CD4-positive, alpha-beta memory T cell (primary cell): ENCODE measurements around the gene CCDC69. TPM values are rescaled to one million over a fixed set of nuclear protein-coding genes. Genes with fewer than 3 reads are reported as not detected.

Experiments used
- CTCF ChIA-PET: fragments of 350-600 bp; sonication (Branson Sonifier 250); formaldehyde crosslinking; loops from one replicate; lab custom pipeline; 2021; ENCODE audit warnings: inconsistent platforms; ENCODE audit not compliant: partially characterized antibody; lab: Charles Lee
- POLR2A ChIA-PET: fragments of 350-600 bp; sonication (Branson Sonifier 250); formaldehyde crosslinking; loops from one replicate; lab custom pipeline; 2021; ENCODE audit not compliant: partially characterized antibody; lab: Charles Lee
- DNase-seq, 5 donors: peaks; one replicate each; pipeline versions ENCODE4 v3.0.0 to v3.0.0-alpha.2; 2020 to 2022; ENCODE audit warnings: mixed read lengths in 1 of 5
- H3K27ac ChIP-seq: one replicate; pipeline ENCODE4 v1.7.0; 2013; ENCODE audit warnings: low read depth, low read length
- H3K27me3 ChIP-seq: 2 replicates; pipeline ENCODE4 v1.7.0; 2013; ENCODE audit warnings: mild to moderate bottlenecking, low read length, moderate library complexity; ENCODE audit not compliant: insufficient read depth
- H3K36me3 ChIP-seq: 2 replicates; pipeline ENCODE4 v1.7.0; 2013; ENCODE audit warnings: mild to moderate bottlenecking, low read length, moderate library complexity; ENCODE audit not compliant: insufficient read depth
- H3K4me1 ChIP-seq: 2 replicates; pipeline ENCODE4 v1.7.0; 2013; ENCODE audit warnings: mild to moderate bottlenecking, low read length, moderate library complexity; ENCODE audit not compliant: insufficient read depth
- H3K4me3 ChIP-seq, 2 donors: one replicate each; pipeline ENCODE4 v1.7.0; 2013; ENCODE audit warnings: low read length in 2 of 2, mild to moderate bottlenecking in 1 of 2
- H3K9me3 ChIP-seq, 2 donors: one replicate each; pipeline ENCODE4 v1.7.0; 2013; ENCODE audit warnings: low read length in 2 of 2, control low read depth in 1 of 2; ENCODE audit not compliant: control insufficient read depth in 1 of 2
- H3K27ac Mint-ChIP-seq, 7 donors: one replicate each; pipeline ENCODE4 v1.8.0; 2020 to 2021; ENCODE audit warnings: mixed read lengths in 7 of 7, mild to moderate bottlenecking in 6 of 7, inconsistent platforms in 3 of 7, moderate library complexity in 3 of 7
- H3K27me3 Mint-ChIP-seq, 2 donors: one replicate each; pipeline ENCODE4 v1.8.0; 2020 to 2021; ENCODE audit warnings: mixed read lengths in 2 of 2
- H3K36me3 Mint-ChIP-seq, 2 donors: one replicate each; pipeline ENCODE4 v1.8.0; 2020 to 2021; ENCODE audit warnings: mixed read lengths in 2 of 2, inconsistent platforms in 1 of 2, mild to moderate bottlenecking in 1 of 2
- H3K4me1 Mint-ChIP-seq, 4 donors: one replicate each; pipeline ENCODE4 v1.8.0; 2020 to 2021; ENCODE audit warnings: mixed read lengths in 4 of 4, mild to moderate bottlenecking in 1 of 4
- H3K4me3 Mint-ChIP-seq, 8 donors: one replicate each; pipeline ENCODE4 v1.8.0; 2020 to 2021; ENCODE audit warnings: mixed read lengths in 8 of 8, mild to moderate bottlenecking in 7 of 8, moderate library complexity in 6 of 8, inconsistent platforms in 3 of 8
- H3K9me3 Mint-ChIP-seq, 8 donors: one replicate each; pipeline ENCODE4 v1.8.0; 2020 to 2021; ENCODE audit warnings: mixed read lengths in 8 of 8, mild to moderate bottlenecking in 5 of 8, inconsistent platforms in 3 of 8, moderate library complexity in 1 of 8
- intact Hi-C: fragments of 100-400 bp; cut with micrococcal nuclease; formaldehyde crosslinking; loops from one replicate; pipeline ENCODE4 v1.15.1; 2023
- polyA plus RNA-seq, 2 donors: library from polyadenylated mRNA; unstranded; fragments of 300-500 nt; fragmentation: Illumina TruSeq; gene quantifications; one replicate each; pipeline ENCODE4 v1.2.3, GENCODE V29; 2021
- total RNA-seq, 2 experiments: library from RNA; stranded (reverse); gene quantifications; one replicate each; pipeline ENCODE4 v1.2.3, GENCODE V29; 2021

The CCDC69 gene
- total and polyA plus RNA-seq, 4 experiments from 2014 or later: 38.9 to 93.9 (median 88.2) TPM

DNA sequence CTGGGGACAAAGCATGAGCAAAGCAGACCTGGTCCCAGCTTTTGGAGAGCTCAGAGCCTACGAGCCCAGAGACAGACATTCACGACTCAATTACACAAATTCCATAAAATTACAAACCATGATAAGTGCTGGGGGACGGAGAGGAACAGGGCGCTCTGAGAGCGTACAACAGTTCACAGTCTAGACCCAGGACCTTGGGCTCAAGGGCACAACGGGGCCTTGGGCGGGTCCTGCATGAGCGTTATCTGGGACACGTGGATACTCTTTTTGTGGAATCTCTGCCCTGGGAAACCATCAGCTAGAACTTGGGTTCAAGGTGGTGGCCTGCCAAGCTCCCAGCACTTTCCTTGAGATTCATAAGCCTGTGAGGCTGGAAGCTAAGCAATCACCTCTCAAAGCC, 56.9 kb downstream of the CCDC69 start:
- Mint-ChIP-seq H3K27me3 (no peaks in the 10 kb centered on the region), H3K27ac (peak overlapping the region in 3 of 7 donors; percentile 42 to 68 (median 55)), H3K4me1 (peaks cover 25 to 37% (median 27%) of the 10 kb centered on the region in 4 donors), H3K9me3 (peaks cover 0 to 7% (median 0%) of the 10 kb centered on the region in 8 donors), H3K36me3 (no peaks in the 10 kb centered on the region), H3K4me3 (no peak overlapping the region)
- ChIA-PET POLR2A (interaction anchor here (1.1 to 5.8 kb wide), 5 partner anchors 11 to 57 kb away, joined by 3 to 67 read pairs (median 5); partner anchors contain the start of gene CCDC69), CTCF (interaction anchor here (1.2 to 40.5 kb wide), 7 partner anchors 34 to 115 kb away, joined by 3 to 2066 read pairs (median 34); partner anchors contain the start of genes ANXA6 and CCDC69)
- Histone ChIP-seq H3K4me1 (peaks cover 8% of the 10 kb centered on the region), H3K36me3 (no peaks in the 10 kb centered on the region), H3K27me3 (no peaks in the 10 kb centered on the region), H3K27ac (no peak overlapping the region), H3K4me3 (no peak overlapping the region), H3K9me3 (no peaks in the 10 kb centered on the region)
- DNase-seq: no peak
- intact Hi-C loops: no loop called here

- Histone ChIP-seq H3K27me3 (no peaks in the 10 kb centered on the region), H3K4me3 (no peak overlapping the region), H3K36me3 (no peaks in the 10 kb centered on the region), H3K9me3 (no peaks in the 10 kb centered on the region), H3K4me1 (no peaks in the 10 kb centered on the region), H3K27ac (no peak overlapping the region)
- peak; percentile 78 to 84 (median 81) for DNase-seq
- ChIA-PET CTCF (interaction anchor here (0.6 to 40.5 kb wide), 38 partner anchors 13 to 706 kb away, joined by 3 to 2066 read pairs (median 4); partner anchors contain the start of genes ANXA6, CCDC69 and GM2A), POLR2A (interaction anchor here (0.7 to 5.8 kb wide), 19 partner anchors 8 to 106 kb away, joined by 3 to 67 read pairs (median 5); partner anchors contain the start of gene CCDC69)
- H3K4me1 Mint-ChIP-seq: peaks cover 14 to 22% (median 19%) of the 10 kb centered on the region in 4 donors
- peaks cover 0 to 3% (median 0%) of the 10 kb centered on the region in 8 donors for H3K9me3 Mint-ChIP-seq
- intact Hi-C loops: loop anchor here (1.0 to 2.0 kb wide), 5 partner anchors 15 to 364 kb away; no protein-coding TSS in a partner anchor
- no peaks in the 10 kb centered on the region for H3K36me3 Mint-ChIP-seq
- peak overlapping the region in 1 of 8 donors; percentile 4 for H3K4me3 Mint-ChIP-seq
- no peaks in the 10 kb centered on the region for H3K27me3 Mint-ChIP-seq
- H3K27ac Mint-ChIP-seq: peak overlapping the region in 5 of 7 donors; percentile 10 to 75 (median 52)
Observed at GRCh38 chr5:151164687-151165392, 59.1 kb downstream of the CCDC69 start.

- Histone ChIP-seq H3K4me3 (no peak overlapping the region), H3K27me3 (no peaks in the 10 kb centered on the region), H3K36me3 (no peaks in the 10 kb centered on the region), H3K27ac (no peak overlapping the region), H3K9me3 (no peaks in the 10 kb centered on the region), H3K4me1 (peaks cover 14% of the 10 kb centered on the region)
- Mint-ChIP-seq H3K4me3 (no peak overlapping the region), H3K27me3 (no peaks in the 10 kb centered on the region), H3K27ac (peak overlapping the region in 1 of 7 donors; percentile 22), H3K36me3 (no peaks in the 10 kb centered on the region), H3K4me1 (peaks cover 24 to 35% (median 29%) of the 10 kb centered on the region in 4 donors), H3K9me3 (no peaks in the 10 kb centered on the region)
- intact Hi-C loops: no loop called here
- ChIA-PET POLR2A (interaction anchor here (1.1 to 5.8 kb wide), 5 partner anchors 9 to 61 kb away, joined by 3 to 67 read pairs (median 5); partner anchors contain the start of gene CCDC69), CTCF (interaction anchor here (0.9 to 40.5 kb wide), 5 partner anchors 30 to 111 kb away, joined by 3 to 2066 read pairs (median 98); partner anchors contain the start of gene ANXA6)
- DNase-seq: no peak
Observed at GRCh38 chr5:151162776-151163175, 61.1 kb downstream of the CCDC69 start.

GRCh38 chr5:151159649-151160373, 64.1 kb downstream of the CCDC69 start:
- ChIA-PET CTCF (interaction anchor here (40.5 kb wide), 1 partner anchor 27 kb away, joined by 2066 read pairs; the partner anchor contains the start of gene ANXA6), POLR2A (interaction anchor here (1.7 kb wide), 1 partner anchor 10 kb away, joined by 10 read pairs; no protein-coding TSS in a partner anchor)
- H3K36me3 Mint-ChIP-seq: peaks cover 0 to 20% of the 10 kb centered on the region in 2 donors
- peak overlapping the region in 6 of 8 donors; percentile 9 to 70 (median 61) for H3K4me3 Mint-ChIP-seq
- no peak overlapping the region for H3K27ac ChIP-seq
- no peak for DNase-seq
- H3K27ac Mint-ChIP-seq: peak overlapping the region in 6 of 7 donors; percentile 61 to 97 (median 82)
- H3K4me1 ChIP-seq: peaks cover 34% of the 10 kb centered on the region
- H3K27me3 ChIP-seq: no peaks in the 10 kb centered on the region
- intact Hi-C loops: loop anchor here (5.0 to 10.0 kb wide), 4 partner anchors 155 to 748 kb away; partner anchors contain the start of genes CD74 and G3BP1
- no peaks in the 10 kb centered on the region for H3K36me3 ChIP-seq
- H3K9me3 Mint-ChIP-seq: no peaks in the 10 kb centered on the region
- H3K27me3 Mint-ChIP-seq: no peaks in the 10 kb centered on the region
- no peaks in the 10 kb centered on the region for H3K9me3 ChIP-seq
- no peak overlapping the region for H3K4me3 ChIP-seq
- peaks cover 28 to 56% (median 37%) of the 10 kb centered on the region in 4 donors for H3K4me1 Mint-ChIP-seq

- H3K27me3 Mint-ChIP-seq: no peaks in the 10 kb centered on the region
- peaks cover 7 to 28% of the 10 kb centered on the region in 2 donors for H3K36me3 Mint-ChIP-seq
- Histone ChIP-seq H3K27me3 (no peaks in the 10 kb centered on the region), H3K36me3 (no peaks in the 10 kb centered on the region), H3K4me1 (peaks cover 49% of the 10 kb centered on the region), H3K4me3 (peak overlapping the region; percentile 80 to 90), H3K9me3 (no peaks in the 10 kb centered on the region), H3K27ac (peak overlapping the region; percentile 84)
- POLR2A ChIA-PET: interaction anchor here (0.8 to 13.9 kb wide), 13 partner anchors 10 to 709 kb away, joined by 3 to 249 read pairs (median 9); partner anchors contain the start of genes CCDC69, GM2A and RPS14
- H3K4me3 Mint-ChIP-seq: peak overlapping the region; percentile 91 to 99 (median 97)
- intact Hi-C loops: loop anchor here (5.0 to 10.0 kb wide), 4 partner anchors 157 to 746 kb away; partner anchors contain the start of genes CD74 and G3BP1
- peak overlapping the region; percentile 92 to 99 (median 96) for H3K27ac Mint-ChIP-seq
- no peak for DNase-seq
- CTCF ChIA-PET: interaction anchor here (1.2 to 50.2 kb wide), 3 partner anchors 5 to 80 kb away, joined by 4 to 2066 read pairs (median 2066); partner anchors contain the start of gene ANXA6
- H3K9me3 Mint-ChIP-seq: no peaks in the 10 kb centered on the region
- H3K4me1 Mint-ChIP-seq: peaks cover 32 to 67% (median 45%) of the 10 kb centered on the region in 4 donors
Observed at GRCh38 chr5:151158287-151158661, 65.6 kb downstream of the CCDC69 start.
